ENCODE results near the gene TBCD.
A peak's percentile ranks its signal among the peaks of the same experiment; 100 is the strongest.

The TBCD gene

GRCh38 chr17:82864713-82865248 lies 112.9 kb downstream of the TBCD start:
- Histone ChIP-seq H3K4me1 (ENCODE audit: control insufficient read depth, insufficient read depth, low read length) (peaks cover 23% of the 10 kb centered on the region), H3K4me3 (ENCODE audit: low read length) (no peak overlapping the region), H3K27me3 (replicated peaks; ENCODE audit: control insufficient read depth, insufficient read depth, low read length) (no peaks in the 10 kb centered on the region), H3K9ac (ENCODE audit: low read length) (no peak overlapping the region), H3K36me3 (ENCODE audit: control insufficient read depth, insufficient read depth, low read length, severe bottlenecking) (no peaks in the 10 kb centered on the region), H3K9me3 (ENCODE audit: control insufficient read depth, low read length) (no peaks in the 10 kb centered on the region)
- no peak for DNase-seq (ENCODE audit: low read depth)

GRCh38 chr17:82865274-82865673 lies 113.4 kb downstream of the TBCD start:
- Histone ChIP-seq H3K36me3 (ENCODE audit: control insufficient read depth, insufficient read depth, low read length, severe bottlenecking) (peaks cover 2% of the 10 kb centered on the region), H3K27me3 (replicated peaks; ENCODE audit: control insufficient read depth, insufficient read depth, low read length) (no peaks in the 10 kb centered on the region), H3K9ac (ENCODE audit: low read length) (no peak overlapping the region), H3K9me3 (ENCODE audit: control insufficient read depth, low read length) (no peaks in the 10 kb centered on the region), H3K4me3 (ENCODE audit: low read length) (no peak overlapping the region), H3K4me1 (ENCODE audit: control insufficient read depth, insufficient read depth, low read length) (peaks cover 18% of the 10 kb centered on the region)
- no peak for DNase-seq (ENCODE audit: low read depth)

GRCh38 chr17:82865774-82866395 lies 114.0 kb downstream of the TBCD start:
- H3K9me3 ChIP-seq (ENCODE audit: control insufficient read depth, low read length), result no peaks in the 10 kb centered on the region
- DNase-seq (ENCODE audit: low read depth), result no peak
- H3K27me3 ChIP-seq (replicated peaks; ENCODE audit: control insufficient read depth, insufficient read depth, low read length), result no peaks in the 10 kb centered on the region
- H3K9ac ChIP-seq (ENCODE audit: low read length), result peak overlapping the region; percentile 58
- peaks cover 16% of the 10 kb centered on the region for H3K4me1 ChIP-seq (ENCODE audit: control insufficient read depth, insufficient read depth, low read length)
- peaks cover 5% of the 10 kb centered on the region for H3K36me3 ChIP-seq (ENCODE audit: control insufficient read depth, insufficient read depth, low read length, severe bottlenecking)
- no peak overlapping the region for H3K4me3 ChIP-seq (ENCODE audit: low read length)

GRCh38 chr17:82866590-82867191 lies 114.8 kb downstream of the TBCD start:
- H3K4me3 ChIP-seq (ENCODE audit: low read length), result no peak overlapping the region
- DNase-seq (ENCODE audit: low read depth), result peak; percentile 56
- no peaks in the 10 kb centered on the region for H3K9me3 ChIP-seq (ENCODE audit: control insufficient read depth, low read length)
- H3K36me3 ChIP-seq (ENCODE audit: control insufficient read depth, insufficient read depth, low read length, severe bottlenecking), result peaks cover 9% of the 10 kb centered on the region
- peak overlapping the region; percentile 58 for H3K9ac ChIP-seq (ENCODE audit: low read length)
- H3K4me1 ChIP-seq (ENCODE audit: control insufficient read depth, insufficient read depth, low read length), result peaks cover 16% of the 10 kb centered on the region
- no peaks in the 10 kb centered on the region for H3K27me3 ChIP-seq (replicated peaks; ENCODE audit: control insufficient read depth, insufficient read depth, low read length)

- DNase-seq (ENCODE audit: low read depth), result no peak
- H3K27me3 ChIP-seq (replicated peaks; ENCODE audit: control insufficient read depth, insufficient read depth, low read length), result no peaks in the 10 kb centered on the region
- no peak overlapping the region for H3K9ac ChIP-seq (ENCODE audit: low read length)
- no peaks in the 10 kb centered on the region for H3K9me3 ChIP-seq (ENCODE audit: control insufficient read depth, low read length)
- no peak overlapping the region for H3K4me3 ChIP-seq (ENCODE audit: low read length)
- peaks cover 17% of the 10 kb centered on the region for H3K36me3 ChIP-seq (ENCODE audit: control insufficient read depth, insufficient read depth, low read length, severe bottlenecking)
- peaks cover 16% of the 10 kb centered on the region for H3K4me1 ChIP-seq (ENCODE audit: control insufficient read depth, insufficient read depth, low read length)
Observed at GRCh38 chr17:82867763-82868325, 116.0 kb downstream of the TBCD start.

- Histone ChIP-seq H3K27me3 (replicated peaks; ENCODE audit: control insufficient read depth, insufficient read depth, low read length) (no peaks in the 10 kb centered on the region), H3K9me3 (ENCODE audit: control insufficient read depth, low read length) (no peaks in the 10 kb centered on the region), H3K4me1 (ENCODE audit: control insufficient read depth, insufficient read depth, low read length) (peaks cover 16% of the 10 kb centered on the region), H3K36me3 (ENCODE audit: control insufficient read depth, insufficient read depth, low read length, severe bottlenecking) (peaks cover 17% of the 10 kb centered on the region), H3K4me3 (ENCODE audit: low read length) (no peak overlapping the region), H3K9ac (ENCODE audit: low read length) (no peak overlapping the region)
- no peak for DNase-seq (ENCODE audit: low read depth)
Observed at GRCh38 chr17:82868715-82869131, 116.9 kb downstream of the TBCD start.

- Histone ChIP-seq H3K9me3 (ENCODE audit: control insufficient read depth, low read length) (no peaks in the 10 kb centered on the region), H3K4me3 (ENCODE audit: low read length) (no peak overlapping the region), H3K36me3 (ENCODE audit: control insufficient read depth, insufficient read depth, low read length, severe bottlenecking) (peaks cover 17% of the 10 kb centered on the region), H3K9ac (ENCODE audit: low read length) (no peak overlapping the region), H3K27me3 (replicated peaks; ENCODE audit: control insufficient read depth, insufficient read depth, low read length) (no peaks in the 10 kb centered on the region), H3K4me1 (ENCODE audit: control insufficient read depth, insufficient read depth, low read length) (peaks cover 9% of the 10 kb centered on the region)
- no peak for DNase-seq (ENCODE audit: low read depth)
Observed at GRCh38 chr17:82869536-82869935, 117.7 kb downstream of the TBCD start.

GRCh38 chr17:82870091-82870491 lies 118.2 kb downstream of the TBCD start:
- Histone ChIP-seq H3K36me3 (ENCODE audit: control insufficient read depth, insufficient read depth, low read length, severe bottlenecking) (peaks cover 17% of the 10 kb centered on the region), H3K9me3 (ENCODE audit: control insufficient read depth, low read length) (no peaks in the 10 kb centered on the region), H3K9ac (ENCODE audit: low read length) (no peak overlapping the region), H3K27me3 (replicated peaks; ENCODE audit: control insufficient read depth, insufficient read depth, low read length) (no peaks in the 10 kb centered on the region), H3K4me1 (ENCODE audit: control insufficient read depth, insufficient read depth, low read length) (peaks cover 9% of the 10 kb centered on the region), H3K4me3 (ENCODE audit: low read length) (no peak overlapping the region)
- no peak for DNase-seq (ENCODE audit: low read depth)

- peaks cover 9% of the 10 kb centered on the region for H3K4me1 ChIP-seq (ENCODE audit: control insufficient read depth, insufficient read depth, low read length)
- H3K36me3 ChIP-seq (ENCODE audit: control insufficient read depth, insufficient read depth, low read length, severe bottlenecking), result peaks cover 17% of the 10 kb centered on the region
- no peak overlapping the region for H3K9ac ChIP-seq (ENCODE audit: low read length)
- no peak overlapping the region for H3K4me3 ChIP-seq (ENCODE audit: low read length)
- no peak for DNase-seq (ENCODE audit: low read depth)
- H3K27me3 ChIP-seq (replicated peaks; ENCODE audit: control insufficient read depth, insufficient read depth, low read length), result no peaks in the 10 kb centered on the region
- H3K9me3 ChIP-seq (ENCODE audit: control insufficient read depth, low read length), result no peaks in the 10 kb centered on the region
Observed at GRCh38 chr17:82870541-82870940, 118.7 kb downstream of the TBCD start.

- no peak overlapping the region for H3K4me3 ChIP-seq (ENCODE audit: low read length)
- no peak for DNase-seq (ENCODE audit: low read depth)
- no peak overlapping the region for H3K9ac ChIP-seq (ENCODE audit: low read length)
- H3K4me1 ChIP-seq (ENCODE audit: control insufficient read depth, insufficient read depth, low read length), result peaks cover 14% of the 10 kb centered on the region
- no peaks in the 10 kb centered on the region for H3K27me3 ChIP-seq (replicated peaks; ENCODE audit: control insufficient read depth, insufficient read depth, low read length)
- H3K9me3 ChIP-seq (ENCODE audit: control insufficient read depth, low read length), result no peaks in the 10 kb centered on the region
- H3K36me3 ChIP-seq (ENCODE audit: control insufficient read depth, insufficient read depth, low read length, severe bottlenecking), result peaks cover 17% of the 10 kb centered on the region
Observed at GRCh38 chr17:82871056-82871775, 119.4 kb downstream of the TBCD start.

Data from adipocyte (in vitro differentiated cells).